Measurements from ENCODE around the gene BAIAP2L1.
"Not testable (repeated sequence)": the region's sequence is repeated elsewhere in the genome, so short reads cannot be mapped to it uniquely, and the experiment has no call there.

Gene BAIAP2L1

DNA sequence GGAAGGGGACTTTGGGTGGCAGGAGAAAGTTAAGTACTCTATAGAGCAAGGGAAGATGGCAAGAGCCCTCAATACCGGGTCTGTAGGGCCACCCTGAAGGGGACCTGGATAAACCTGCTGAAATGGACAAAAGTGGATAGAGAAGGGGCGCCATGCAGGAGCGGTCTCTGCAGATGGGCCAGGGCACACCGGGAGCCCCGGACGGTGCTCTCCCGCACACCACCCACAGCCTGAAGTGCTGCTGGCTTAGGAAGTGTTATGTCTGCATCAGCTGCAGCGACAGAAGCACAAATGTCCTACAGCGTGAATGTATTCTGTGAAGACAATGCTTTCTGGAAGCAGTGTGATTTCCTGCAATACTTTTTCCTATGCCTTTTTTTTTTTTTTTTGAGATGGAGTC is 81.7 kb downstream of the BAIAP2L1 start:
- DNase-seq (ENCODE audit: low spot score): no peak

GRCh38 chr7:98317366-98318040 is 83.4 kb downstream of the BAIAP2L1 start:
- no peak for DNase-seq (ENCODE audit: low spot score)

GRCh38 chr7:98315994-98316527 is 84.8 kb downstream of the BAIAP2L1 start:
- DNase-seq (ENCODE audit: low spot score): not testable (repeated sequence)

- DNase-seq (ENCODE audit: low spot score): no peak
These were observed 85.4 kb downstream of the BAIAP2L1 start for GRCh38 chr7:98315318-98315993.

- DNase-seq (ENCODE audit: low spot score): no peak
These were observed 86.4 kb downstream of the BAIAP2L1 start for GRCh38 chr7:98314469-98314868.

DNA sequence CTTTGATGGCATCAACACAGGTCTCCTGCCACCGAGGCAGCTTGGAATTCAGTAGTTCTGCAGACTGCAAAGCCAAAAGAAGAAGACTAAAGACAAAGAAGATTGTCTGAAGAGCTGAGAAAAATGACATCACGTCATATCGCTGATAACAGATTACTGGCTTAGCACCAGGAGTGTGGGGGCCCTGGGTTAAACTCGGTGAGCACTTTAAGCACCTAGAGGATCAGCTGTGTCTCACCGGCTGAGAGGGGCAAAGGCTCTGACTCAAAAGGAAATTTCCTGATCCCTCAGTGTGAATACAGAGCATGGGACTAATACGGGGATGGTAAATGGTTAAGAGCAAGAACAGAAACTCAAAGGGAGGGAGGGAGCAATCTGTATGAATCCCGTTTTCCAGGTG is 88.7 kb downstream of the BAIAP2L1 start:
- DNase-seq (ENCODE audit: low spot score): no peak

DNA sequence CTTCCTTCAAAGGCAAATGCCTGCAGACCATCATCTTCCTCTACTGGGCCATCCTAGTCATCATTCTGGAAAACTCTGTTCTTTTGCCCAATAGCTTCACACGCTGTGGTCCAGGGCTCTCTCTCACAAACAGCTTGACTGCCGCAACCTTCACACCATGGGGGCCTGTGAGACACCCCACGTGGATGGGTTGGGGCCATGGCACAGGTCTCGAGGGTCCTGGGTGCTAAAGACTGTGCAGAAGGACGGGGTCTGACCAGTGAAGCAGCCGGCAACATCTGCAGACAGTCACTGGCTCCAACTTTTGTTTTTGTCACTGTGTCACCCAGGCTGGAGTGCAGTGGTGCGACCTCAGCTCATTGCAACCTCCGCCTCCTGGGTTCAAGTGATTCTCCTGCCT is 91.3 kb downstream of the BAIAP2L1 start:
- DNase-seq (ENCODE audit: low spot score): no peak

GRCh38 chr7:98307971-98308466 is 92.9 kb downstream of the BAIAP2L1 start:
- no peak for DNase-seq (ENCODE audit: low spot score)

- DNase-seq (ENCODE audit: low spot score): no peak
These were observed 94.8 kb downstream of the BAIAP2L1 start for GRCh38 chr7:98305951-98306535.

GRCh38 chr7:98303906-98304305 is 97.0 kb downstream of the BAIAP2L1 start:
- no peak for DNase-seq (ENCODE audit: low spot score)

DNA sequence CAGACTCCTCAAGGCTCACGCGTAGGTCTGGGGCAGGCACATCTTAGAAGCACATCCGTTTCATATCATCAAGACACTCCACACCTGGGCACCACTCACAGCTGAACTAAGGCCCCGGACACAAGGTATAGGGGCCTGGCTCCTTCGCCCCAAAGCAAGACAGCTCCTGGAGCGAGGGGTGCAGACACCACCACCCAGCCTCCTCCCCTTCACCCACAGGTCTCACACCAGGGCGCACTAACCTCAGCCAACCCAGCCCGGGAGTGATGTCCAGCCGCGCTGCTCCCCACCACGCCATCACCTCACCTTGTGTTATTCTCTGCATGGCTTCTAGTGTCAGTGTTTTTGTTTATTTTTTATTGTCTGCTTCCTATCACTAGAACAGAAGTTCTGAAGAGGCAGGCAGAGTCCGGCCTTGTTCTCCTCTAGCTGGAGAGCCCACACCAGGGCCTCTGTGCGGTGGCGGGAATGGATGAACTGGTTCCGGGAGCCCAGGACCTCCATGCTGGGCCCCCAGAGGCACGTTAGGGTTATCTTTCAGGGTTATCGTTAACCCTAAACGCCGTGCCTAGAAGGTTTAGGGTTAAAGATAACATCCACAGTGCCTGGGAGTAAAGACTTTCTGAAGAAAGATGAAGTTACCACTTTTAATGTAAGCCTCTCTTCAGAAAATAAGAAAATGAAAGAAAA is 97.6 kb downstream of the BAIAP2L1 start:
- no peak for DNase-seq (ENCODE audit: low spot score)

DNA sequence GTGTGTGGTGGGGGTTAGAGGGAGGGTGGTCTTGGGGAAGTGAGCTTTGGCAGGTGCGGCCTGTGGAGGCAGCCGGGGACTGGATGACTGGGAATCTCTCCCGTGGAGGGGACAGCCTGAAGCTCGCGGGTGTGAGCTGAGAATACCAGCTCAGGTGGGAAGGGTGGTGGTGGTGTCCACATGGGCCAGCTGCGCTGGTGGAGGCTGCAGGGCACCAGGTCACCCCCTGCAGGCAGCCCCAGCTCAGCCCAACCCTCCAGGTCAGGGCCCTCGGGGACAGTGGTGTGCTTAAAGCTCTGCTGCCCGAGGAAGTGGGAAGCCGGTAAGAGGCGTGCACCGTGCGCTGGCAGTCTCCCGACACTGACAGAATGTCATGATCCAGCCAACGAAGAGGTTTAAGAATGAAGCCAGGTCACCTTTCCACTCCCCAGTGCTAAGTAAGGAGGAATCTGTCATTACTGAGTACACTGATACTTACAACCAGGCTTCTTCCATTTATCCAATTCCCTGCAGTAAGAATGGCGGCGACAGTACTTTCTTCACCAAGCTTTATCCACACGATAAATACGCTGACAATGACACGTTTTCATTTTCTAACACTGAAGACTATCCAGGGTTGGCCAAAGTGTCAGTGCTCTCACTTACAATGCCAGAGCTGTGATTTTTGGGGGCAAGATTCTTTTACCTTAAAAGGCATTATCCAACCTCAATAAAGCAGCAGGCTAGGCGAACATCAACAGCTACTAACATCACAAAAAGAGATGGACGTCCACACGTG is 99.0 kb downstream of the BAIAP2L1 start:
- no peak for DNase-seq (ENCODE audit: low spot score)

- DNase-seq (ENCODE audit: low spot score): no peak
These were observed 100.1 kb downstream of the BAIAP2L1 start for GRCh38 chr7:98300595-98301372.

DNA sequence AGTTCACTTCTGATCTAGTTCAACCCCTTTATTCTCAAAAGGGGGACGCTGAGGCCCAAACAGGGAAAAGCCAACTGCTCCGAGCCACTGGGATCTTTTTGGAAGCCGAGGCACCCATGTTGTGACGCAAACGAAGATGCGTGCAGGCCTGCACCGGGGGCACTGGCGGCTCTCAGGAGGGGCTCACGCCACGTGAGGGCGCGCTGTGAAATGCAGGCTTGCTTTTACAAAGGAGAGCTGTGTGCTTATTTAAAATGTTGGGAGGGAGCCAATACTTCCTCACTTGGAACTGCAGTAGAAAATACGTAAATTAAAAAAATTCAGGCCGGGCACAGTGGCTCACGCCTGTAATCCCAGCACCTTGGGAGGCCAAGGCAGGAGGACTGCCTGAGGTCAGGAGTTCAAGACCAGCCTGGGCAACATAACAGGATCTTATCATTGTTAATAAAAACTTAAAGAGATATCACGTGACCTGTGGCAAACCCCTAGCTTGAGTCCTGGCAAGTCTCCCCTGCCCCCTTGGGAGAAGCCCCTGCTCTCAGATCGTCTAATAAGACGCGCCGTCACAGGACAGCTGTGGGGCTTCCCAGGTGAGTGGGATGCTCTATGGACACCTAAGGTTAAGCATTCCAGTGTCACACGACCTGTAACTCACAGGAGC is 103.1 kb downstream of the BAIAP2L1 start:
- DNase-seq (ENCODE audit: low spot score): no peak

- DNase-seq (ENCODE audit: low spot score): no peak
These were observed 104.1 kb downstream of the BAIAP2L1 start for GRCh38 chr7:98296833-98297232.

- no peak for DNase-seq (ENCODE audit: low spot score)
These were observed 105.3 kb downstream of the BAIAP2L1 start for GRCh38 chr7:98295467-98296192.

DNA sequence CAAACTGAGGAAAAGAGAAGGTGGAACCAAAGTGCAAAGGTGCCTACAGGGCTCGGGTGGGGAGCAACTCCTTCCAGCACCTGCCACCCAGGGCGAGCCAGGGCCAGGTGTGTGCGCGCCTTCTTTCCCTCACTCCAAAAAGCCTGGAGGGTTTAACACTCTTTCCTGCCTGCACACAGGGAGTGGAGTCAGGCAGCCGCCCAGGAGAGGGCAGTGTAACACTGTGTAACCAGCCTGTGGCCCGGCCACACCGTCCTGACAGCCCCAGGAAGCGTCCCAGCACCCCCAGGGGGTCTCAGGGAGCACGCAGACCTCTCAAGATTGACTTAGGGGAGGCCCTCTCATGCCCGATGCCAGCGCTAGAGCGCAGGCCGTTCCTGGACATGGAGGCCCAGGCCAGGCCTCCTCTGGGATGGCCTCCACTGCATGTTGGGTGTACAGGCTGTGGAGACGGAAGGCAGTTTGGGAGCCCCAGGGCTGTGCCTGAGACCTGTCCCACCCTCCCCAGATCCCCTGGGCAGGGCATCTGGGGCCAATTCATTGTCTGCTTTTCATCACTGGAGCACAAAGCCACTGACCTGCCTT is 106.0 kb downstream of the BAIAP2L1 start:
- DNase-seq (ENCODE audit: low spot score): peak; percentile 68

GRCh38 chr7:98294326-98294725 is 106.6 kb downstream of the BAIAP2L1 start:
- no peak for DNase-seq (ENCODE audit: low spot score)

DNA sequence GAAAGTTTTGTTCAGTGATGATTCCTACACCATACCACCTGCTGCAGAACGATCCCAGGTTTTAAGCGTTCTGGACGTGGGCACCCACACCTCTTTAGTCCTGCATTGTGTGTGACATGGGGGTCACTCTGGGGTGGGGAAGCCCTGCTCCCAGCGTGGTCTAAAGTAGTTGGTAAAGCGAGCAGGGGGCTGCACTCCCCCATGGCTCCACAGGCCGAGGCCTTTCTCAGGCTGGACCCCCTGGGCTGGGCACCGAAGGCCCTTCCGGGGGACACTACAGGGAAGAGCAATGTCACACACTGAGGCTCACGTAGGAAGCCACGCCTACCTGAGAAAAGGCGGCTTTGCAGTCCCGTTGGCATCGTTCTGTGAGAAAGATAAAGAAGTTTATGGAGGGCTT is 107.1 kb downstream of the BAIAP2L1 start:
- DNase-seq (ENCODE audit: low spot score): no peak
